HL-60/S4 treated with retinoic acid at 250 ng/mL for 4 days and 3 days (cell line): ENCODE measurements around the gene SOX30.

ENCODE experiments used
- in situ Hi-C: fragments of 300-500 bp; cut with MboI; formaldehyde crosslinking; loops from 2 replicates; pipeline ENCODE4 v1.7.0; 2022; ENCODE audit warnings: low sequenced_read_pairs

SOX30 gene

DNA sequence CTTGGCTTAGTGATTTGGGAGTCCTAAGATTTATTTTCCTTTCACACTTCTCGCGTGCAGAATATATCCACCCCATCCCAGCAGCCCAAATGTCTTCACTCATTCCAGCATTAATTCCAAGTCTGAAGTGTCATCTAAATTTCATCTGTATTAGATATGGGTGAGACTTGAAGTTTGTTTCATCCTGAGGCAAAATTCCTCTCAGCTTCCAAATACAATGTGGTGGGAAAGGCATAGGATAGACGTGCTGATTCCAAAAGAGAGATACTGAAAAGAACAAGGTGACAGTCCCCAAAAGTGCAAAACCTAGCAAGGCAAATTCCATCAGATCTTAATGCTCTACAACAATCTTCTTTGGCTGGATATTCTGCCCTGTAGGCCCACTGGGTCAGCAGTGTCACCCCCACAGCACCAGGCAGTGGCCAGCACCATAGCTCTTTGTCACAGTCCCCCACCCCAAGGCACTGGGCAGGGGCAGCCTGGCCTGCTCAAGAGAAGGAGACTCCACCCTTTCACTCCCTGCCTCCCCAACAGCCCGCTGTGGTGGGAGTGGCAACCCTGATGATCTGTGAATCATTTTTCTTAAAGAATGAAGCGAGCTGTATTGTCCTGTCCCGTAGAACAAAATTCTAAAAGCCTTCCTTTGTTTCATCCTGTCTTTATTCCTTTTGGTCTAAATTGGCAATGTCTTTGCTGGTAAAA is 74.0 kb downstream of the SOX30 start:
- in situ Hi-C loops = no loop called here

DNA sequence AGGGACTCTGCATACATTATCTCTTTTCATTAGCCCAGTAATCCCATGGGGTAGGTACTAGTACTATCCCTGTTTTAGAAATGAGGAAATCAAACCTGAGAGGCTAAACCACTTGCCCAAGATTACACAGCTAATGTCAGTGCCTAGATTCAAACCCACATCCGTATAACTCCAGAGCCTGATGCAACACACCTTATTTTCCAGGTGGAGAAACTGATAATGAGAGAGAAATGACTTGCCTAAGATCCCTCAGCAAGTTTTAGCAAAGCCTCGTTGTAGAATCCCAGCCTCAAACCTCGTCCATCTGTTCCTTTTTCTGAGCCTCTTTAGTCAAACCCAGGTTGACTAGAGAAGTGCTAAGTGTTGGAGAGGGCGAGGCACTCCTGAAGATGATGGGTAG is 75.6 kb downstream of the SOX30 start:
- in situ Hi-C loops = no loop called here
